MM.1S (cell line): ENCODE results near the gene ANTXRL.

Experiments used
- EZH2phosphoT487 ChIP-seq: fragments of 300-600 bp; sonication (generic); IDR thresholded peaks from 2 replicates; pipeline ENCODE4 v1.6.1; 2018; ENCODE audit warnings: antibody characterized with exemption, low read length
- TF ChIP-seq, protein P1 (sequence below): fragments of 300-600 bp; sonication (generic); IDR thresholded peaks from 2 replicates; pipeline ENCODE4 v1.5.1; 2016; ENCODE audit warnings: antibody characterized with exemption, low read length, mixed read lengths

DNA sequence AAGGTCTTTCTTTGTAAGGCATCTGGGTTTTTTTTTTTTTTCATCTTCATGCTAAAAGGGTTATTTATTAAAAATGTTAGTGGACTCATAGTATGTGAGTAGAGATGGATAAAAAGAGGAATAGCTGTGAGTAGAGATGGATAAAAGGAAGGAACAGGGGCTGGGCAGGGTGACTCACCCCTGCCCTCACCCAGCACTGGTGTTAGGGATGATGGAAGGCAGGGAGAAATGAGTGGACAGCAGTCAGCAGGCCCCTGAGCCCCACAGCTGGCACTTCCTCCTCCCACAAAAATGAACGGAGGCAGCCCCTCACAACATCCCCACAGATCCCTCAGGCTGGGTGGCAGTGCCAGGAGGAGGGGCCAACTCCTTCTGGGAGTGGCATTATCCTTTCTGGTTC, 39.3 kb downstream of the ANTXRL start:
- TF ChIP-seq, protein P1, sequence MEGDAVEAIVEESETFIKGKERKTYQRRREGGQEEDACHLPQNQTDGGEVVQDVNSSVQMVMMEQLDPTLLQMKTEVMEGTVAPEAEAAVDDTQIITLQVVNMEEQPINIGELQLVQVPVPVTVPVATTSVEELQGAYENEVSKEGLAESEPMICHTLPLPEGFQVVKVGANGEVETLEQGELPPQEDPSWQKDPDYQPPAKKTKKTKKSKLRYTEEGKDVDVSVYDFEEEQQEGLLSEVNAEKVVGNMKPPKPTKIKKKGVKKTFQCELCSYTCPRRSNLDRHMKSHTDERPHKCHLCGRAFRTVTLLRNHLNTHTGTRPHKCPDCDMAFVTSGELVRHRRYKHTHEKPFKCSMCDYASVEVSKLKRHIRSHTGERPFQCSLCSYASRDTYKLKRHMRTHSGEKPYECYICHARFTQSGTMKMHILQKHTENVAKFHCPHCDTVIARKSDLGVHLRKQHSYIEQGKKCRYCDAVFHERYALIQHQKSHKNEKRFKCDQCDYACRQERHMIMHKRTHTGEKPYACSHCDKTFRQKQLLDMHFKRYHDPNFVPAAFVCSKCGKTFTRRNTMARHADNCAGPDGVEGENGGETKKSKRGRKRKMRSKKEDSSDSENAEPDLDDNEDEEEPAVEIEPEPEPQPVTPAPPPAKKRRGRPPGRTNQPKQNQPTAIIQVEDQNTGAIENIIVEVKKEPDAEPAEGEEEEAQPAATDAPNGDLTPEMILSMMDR = no peak
- no peak for TF ChIP-seq EZH2phosphoT487
